ENCODE measurements around the gene HNRNPAB. TPM values are rescaled to one million over a fixed set of nuclear protein-coding genes. Genes with fewer than 3 reads are reported as not detected.

Gene HNRNPAB
- total and polyA plus RNA-seq, 2 experiments from 2014 or later = 154 to 224 TPM

DNA sequence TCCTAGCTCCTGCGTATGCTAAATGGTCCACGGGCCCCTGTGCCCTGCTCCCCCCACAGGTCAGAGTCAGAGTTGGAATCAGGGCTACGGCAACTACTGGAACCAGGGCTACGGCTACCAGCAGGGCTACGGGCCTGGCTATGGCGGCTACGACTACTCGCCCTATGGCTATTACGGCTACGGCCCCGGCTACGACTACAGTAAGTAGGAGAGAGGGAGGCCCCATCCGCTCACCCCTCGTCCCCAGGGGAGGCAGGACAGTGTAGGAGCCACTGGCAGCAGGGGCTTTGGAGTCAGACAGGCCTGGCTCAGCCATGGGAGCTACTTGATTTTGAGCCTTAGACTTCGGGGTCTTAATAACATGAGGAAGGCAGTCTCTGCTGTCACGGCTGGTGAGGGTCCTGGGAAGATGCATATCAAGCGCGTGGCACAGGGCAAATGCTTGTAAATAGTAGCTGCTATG, 5.8 kb downstream of the HNRNPAB start:
- Histone ChIP-seq H3K36me3 (peaks cover 73% of the 10 kb centered on the region), H3K9me3 (ENCODE audit: low read depth) (no peaks in the 10 kb centered on the region), H3K4me3 (no peak overlapping the region), H3K4me1 (ENCODE audit: low read depth) (peaks cover 9% of the 10 kb centered on the region), H3K27ac (no peak overlapping the region), H3K27me3 (no peaks in the 10 kb centered on the region)
- DNase-seq (ENCODE audit: low read depth in 1 of 2, low spot score in 1 of 2) = no peak
- no peak for TF ChIP-seq CTCF (IDR thresholded peaks at IDR 0.05; ENCODE audit: low read depth, low read length)

DNA sequence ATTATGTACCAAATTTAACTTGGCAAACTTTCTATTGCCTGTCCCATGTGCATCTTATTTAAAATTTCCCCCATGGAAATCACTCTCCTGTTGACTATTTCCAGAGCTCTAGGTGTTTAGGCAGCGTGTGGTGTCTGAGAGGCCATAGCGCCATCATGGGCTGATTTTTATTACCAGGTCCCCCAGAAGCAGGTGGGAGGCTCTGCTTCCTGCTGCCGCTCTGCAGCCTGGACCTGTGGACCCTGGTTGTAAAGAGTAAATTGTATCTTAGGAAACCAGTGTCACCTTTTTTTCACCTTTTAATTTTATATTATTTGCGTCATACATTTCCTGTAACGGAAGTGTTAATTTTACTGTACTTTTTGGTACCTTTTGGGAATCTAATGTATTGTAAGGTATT, 6.4 kb downstream of the HNRNPAB start:
- Histone ChIP-seq H3K27ac (no peak overlapping the region), H3K36me3 (peaks cover 78% of the 10 kb centered on the region)

GRCh38 chr5:178211095-178212048, 7.0 kb downstream of the HNRNPAB start:
- H3K9me3 ChIP-seq (ENCODE audit: low read depth) = no peaks in the 10 kb centered on the region
- H3K36me3 ChIP-seq = peaks cover 82% of the 10 kb centered on the region
- H3K4me1 ChIP-seq (ENCODE audit: low read depth) = peaks cover 2% of the 10 kb centered on the region
- H3K4me3 ChIP-seq = no peak overlapping the region
- H3K27ac ChIP-seq = no peak overlapping the region
- H3K27me3 ChIP-seq = no peaks in the 10 kb centered on the region
- no peak for TF ChIP-seq CTCF (IDR thresholded peaks at IDR 0.05; ENCODE audit: low read depth, low read length)
- no peak for DNase-seq (ENCODE audit: low read depth in 1 of 2, low spot score in 1 of 2)

More for the DNA sequence above, 6.4 kb downstream of the HNRNPAB start:
- Histone ChIP-seq H3K27me3 (no peaks in the 10 kb centered on the region), H3K9me3 (ENCODE audit: low read depth) (no peaks in the 10 kb centered on the region), H3K4me1 (ENCODE audit: low read depth) (peaks cover 9% of the 10 kb centered on the region), H3K4me3 (no peak overlapping the region)
- TF ChIP-seq CTCF (IDR thresholded peaks at IDR 0.05; ENCODE audit: low read depth, low read length) = no peak
- no peak for DNase-seq (ENCODE audit: low read depth in 1 of 2, low spot score in 1 of 2)

DNA sequence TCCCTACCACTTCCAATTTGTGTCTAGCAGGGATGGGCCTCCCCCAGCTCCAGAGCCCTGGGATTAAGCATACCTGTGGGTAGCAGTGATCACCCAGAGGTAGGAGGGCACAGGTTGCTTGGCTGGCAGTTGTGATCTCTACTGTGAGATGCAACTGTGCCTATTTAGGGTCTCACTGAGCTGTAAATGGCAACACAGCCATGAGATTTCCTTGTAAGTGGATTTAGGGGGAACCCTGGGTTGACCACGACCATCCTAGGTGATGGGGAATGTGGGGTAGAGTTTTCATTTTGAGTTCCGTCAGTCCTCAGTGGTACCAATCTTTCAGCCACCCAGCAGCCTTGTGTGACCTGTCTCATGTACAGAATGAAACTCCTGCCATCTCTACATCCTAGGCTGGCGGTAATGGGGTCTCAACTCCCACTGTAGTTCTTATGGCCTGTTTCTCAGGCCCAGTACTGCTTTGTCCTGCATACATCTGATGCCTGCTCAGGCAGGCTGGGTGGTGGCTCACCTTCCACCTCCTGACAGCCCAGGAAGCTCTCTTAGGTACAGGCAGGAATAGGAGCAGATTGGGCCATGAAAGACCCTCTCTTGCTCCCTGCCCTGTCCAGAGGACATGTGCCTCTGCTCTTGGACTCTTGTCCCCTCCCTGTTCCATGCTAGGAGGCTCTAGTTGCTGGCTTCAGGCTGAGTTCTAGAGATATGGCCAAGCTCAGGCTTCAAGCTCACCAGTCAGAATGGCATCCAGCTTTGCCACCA, 8.1 kb downstream of the HNRNPAB start:
- peaks cover 76% of the 10 kb centered on the region for H3K36me3 ChIP-seq
- no peaks in the 10 kb centered on the region for H3K4me1 ChIP-seq (ENCODE audit: low read depth)
- H3K4me3 ChIP-seq = no peak overlapping the region
- no peak for DNase-seq (ENCODE audit: low read depth in 1 of 2, low spot score in 1 of 2)
- no peaks in the 10 kb centered on the region for H3K27me3 ChIP-seq
- TF ChIP-seq CTCF (IDR thresholded peaks at IDR 0.05; ENCODE audit: low read depth, low read length) = no peak
- H3K9me3 ChIP-seq (ENCODE audit: low read depth) = no peaks in the 10 kb centered on the region
- H3K27ac ChIP-seq = no peak overlapping the region

DNA sequence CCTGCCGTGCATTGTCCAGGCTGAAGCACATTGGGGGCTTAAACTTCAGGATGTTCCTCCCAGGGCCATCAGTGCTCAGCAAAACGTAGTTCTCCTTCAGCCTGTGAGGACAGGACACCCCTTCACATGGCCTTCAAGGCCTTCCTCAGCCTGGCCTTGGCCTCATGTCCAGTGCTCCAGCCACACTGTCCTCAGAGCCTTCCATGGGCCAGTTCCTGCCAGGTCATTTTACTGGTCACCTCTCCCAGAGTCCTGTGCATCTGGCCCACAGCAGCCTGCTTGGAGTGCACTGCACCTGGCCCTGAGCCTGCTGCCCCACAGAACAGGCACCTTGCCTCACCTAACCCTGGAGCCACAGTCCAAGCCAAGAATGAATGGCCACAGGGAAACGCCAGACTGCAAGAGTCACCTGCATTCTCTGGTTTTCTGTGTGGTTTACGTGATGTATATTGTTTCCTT, 8.7 kb downstream of the HNRNPAB start:
- Histone ChIP-seq H3K27me3 (no peaks in the 10 kb centered on the region), H3K9me3 (ENCODE audit: low read depth) (no peaks in the 10 kb centered on the region), H3K4me1 (ENCODE audit: low read depth) (no peaks in the 10 kb centered on the region), H3K36me3 (peaks cover 71% of the 10 kb centered on the region), H3K27ac (no peak overlapping the region), H3K4me3 (no peak overlapping the region)
- no peak for DNase-seq (ENCODE audit: low read depth in 1 of 2, low spot score in 1 of 2)
- no peak for TF ChIP-seq CTCF (IDR thresholded peaks at IDR 0.05; ENCODE audit: low read depth, low read length)

All from cardiac muscle cell (in vitro differentiated cells and primary cell).